Measurements from ENCODE around the gene NKD1.

GRCh38 chr16:50549561-50549915 is 1.3 kb downstream of the NKD1 start:
- TF ChIP-seq CTCF (IDR thresholded peaks at IDR 0.05; ENCODE audit: low read depth, low read length): no peak
- no peak for TF ChIP-seq EZH2phosphoT487 (IDR thresholded peaks at IDR 0.05; ENCODE audit: low read depth)
